Spleen (tissue), 11 donors: ENCODE data around the gene BYSL. TPM values are rescaled to one million over a fixed set of nuclear protein-coding genes. Genes with fewer than 3 reads are reported as not detected.

Experiments used
- DNase-seq: peaks from one replicate; pipeline ENCODE4 v3.0.0-alpha.2; 2020
- H3K27ac ChIP-seq, 8 donors: fragments of 200-600 bp; sonication (generic) in 7 of 8; 1 replicate in 4 of 8; 2 replicates in 4 of 8; pipeline versions ENCODE4 v1.5.0 to v1.8.0; 2016 to 2021; ENCODE audit warnings: inconsistent platforms in 4 of 8, mild to moderate bottlenecking in 4 of 8, moderate library complexity in 1 of 8
- H3K27me3 ChIP-seq, 7 donors: fragments of 200-600 bp; sonication (generic) in 6 of 7; replicated peaks in 1 of 7; 1 replicate in 4 of 7; 2 replicates in 3 of 7; pipeline versions ENCODE4 v1.5.0 to v1.8.0; 2016 to 2021; ENCODE audit warnings: inconsistent platforms in 3 of 7, mild to moderate bottlenecking in 1 of 7
- H3K36me3 ChIP-seq, 6 donors: fragments of 200-600 bp; sonication (generic) in 5 of 6; 1 replicate in 4 of 6; 2 replicates in 2 of 6; pipeline versions ENCODE4 v1.5.0 to v1.8.0; 2016 to 2021; ENCODE audit warnings: inconsistent platforms in 2 of 6
- H3K4me1 ChIP-seq, 6 donors: fragments of 200-600 bp; sonication (generic) in 5 of 6; 1 replicate in 3 of 6; 2 replicates in 3 of 6; pipeline versions ENCODE4 v1.5.0 to v1.8.0; 2016 to 2021; ENCODE audit warnings: inconsistent platforms in 3 of 6
- H3K4me3 ChIP-seq, 8 donors: fragments of 200-600 bp; sonication (generic) in 7 of 8; 1 replicate in 4 of 8; 2 replicates in 4 of 8; pipeline versions ENCODE4 v1.5.0 to v1.8.0; 2016 to 2021; ENCODE audit warnings: inconsistent platforms in 4 of 8, mild to moderate bottlenecking in 4 of 8, moderate library complexity in 2 of 8
- H3K9me3 ChIP-seq, 8 donors: fragments of 200-600 bp; sonication (generic) in 7 of 8; 1 replicate in 4 of 8; 2 replicates in 4 of 8; pipeline versions ENCODE4 v1.5.0 to v1.8.0; 2016 to 2021; ENCODE audit warnings: inconsistent platforms in 4 of 8
- CTCF ChIP-seq, 11 experiments: fragments of 200-600 bp in 7 of 11; fragments of 450-650 bp in 4 of 11; sonication (generic) in 4 of 11; IDR thresholded peaks in 8 of 11; conservative IDR thresholded peaks in 3 of 11; 1 replicate in 7 of 11; 2 replicates in 4 of 11; pipeline versions ENCODE4 v1.4.0 to v1.8.0; 2016 to 2021; ENCODE audit warnings: antibody characterized with exemption in 11 of 11, inconsistent platforms in 4 of 11, mild to moderate bottlenecking in 1 of 11
- POLR2A ChIP-seq, 3 donors: fragments of 450-650 bp; IDR thresholded peaks; one replicate each; pipeline ENCODE4 v1.5.1; 2017; ENCODE audit warnings: antibody characterized with exemption in 3 of 3, mild to moderate bottlenecking in 1 of 3
- POLR2AphosphoS5 ChIP-seq, 3 donors: sonication (generic); formaldehyde crosslinking; IDR thresholded peaks; one replicate each; pipeline ENCODE4 v1.5.1; 2017; ENCODE audit warnings: antibody characterized with exemption in 3 of 3
- WGBS, 5 donors: extraction: QIAGEN DNeasy Blood & Tissue Kit in 3 of 5; methylation state at CpG; one replicate each; pipeline versions ENCODE4 v1.1.5 to v1.1.7; 2013 to 2018; 5-methylcytosine and 5-hydroxymethylcytosine counted together
- intact Hi-C: fragments of 100-400 bp; cut with DNase I; formaldehyde crosslinking; loops from one replicate; pipeline ENCODE4 v1.15.0; 2023; ENCODE audit warnings: low total_unique reads
- polyA plus RNA-seq, 3 donors: library from polyadenylated mRNA; stranded (reverse); fragments of 200-250 nt; gene quantifications; one replicate each; pipeline ENCODE4 v1.2.1, GENCODE V29; 2013
- total RNA-seq, 7 donors: library from RNA; depleted of rRNA in 3 of 7; stranded (reverse); fragments of >200 nt in 3 of 7; fragmentation: NEBNext Ultra II Directional in 4 of 7; extraction: Animal tissue kit (Norgen Biotek cat#: 25700) in 4 of 7; gene quantifications; one replicate each; pipeline versions ENCODE4 v1.1.0 to v1.2.1, GENCODE V29; 2016 to 2021
- donor health status: healthy with polysubstance abuse.
- donor health status: DM: no; HTN: no; CAD: no; lungs with moderate emphysema.
- donor health status: DM: no; HTN: no; CAD: no.
- donor health status: Bipolar disorder and iron deficiency.
- donor health status: healthy.
- donor health status: DM: no; HTN: no; CAD: no.
- donor health status: DM: yes; HTN: yes; CAD: no.

Gene BYSL
- total and polyA plus RNA-seq, 10 donors = 5.9 to 19.7 (median 10.4) TPM

GRCh38 chr6:41874741-41875140 is 46.6 kb upstream of the BYSL start:
- TF ChIP-seq CTCF (IDR thresholded peaks at IDR 0.05 in 8 of 11, conservative IDR thresholded peaks at IDR 0.05 in 3 of 11) = no peak
- no peak for TF ChIP-seq POLR2A (IDR thresholded peaks at IDR 0.05)
- no peak for TF ChIP-seq POLR2AphosphoS5 (IDR thresholded peaks at IDR 0.05)
- Histone ChIP-seq H3K27ac (no peak overlapping the region), H3K27me3 (no peaks in the 10 kb centered on the region), H3K9me3 (no peaks in the 10 kb centered on the region), H3K4me3 (no peak overlapping the region), H3K36me3 (peaks cover 0 to 5% (median 0%) of the 10 kb centered on the region in 6 donors), H3K4me1 (peaks cover 0 to 15% (median 2%) of the 10 kb centered on the region in 6 donors)
- WGBS, 5 donors = 52 to 87% (median 70%) methylated on average over 1 of the region's 1 CpG
- intact Hi-C loops = no loop called here
- no peak for DNase-seq

- Histone ChIP-seq H3K27me3 (no peaks in the 10 kb centered on the region), H3K4me1 (peaks cover 0 to 7% (median 0%) of the 10 kb centered on the region in 6 donors), H3K9me3 (no peaks in the 10 kb centered on the region), H3K27ac (no peak overlapping the region), H3K36me3 (no peaks in the 10 kb centered on the region), H3K4me3 (no peak overlapping the region)
- 88 to 94% (median 92%) methylated on average over 2 of the region's 2 CpGs for WGBS, 5 donors
- DNase-seq = no peak
- intact Hi-C loops = no loop called here
- TF ChIP-seq POLR2AphosphoS5 (IDR thresholded peaks at IDR 0.05) (no peak), POLR2A (IDR thresholded peaks at IDR 0.05) (no peak)
Measured at GRCh38 chr6:41877051-41877680, 44.1 kb upstream of the BYSL start.

- WGBS, 5 donors = 91 to 98% (median 94%) methylated on average over 2 of the region's 2 CpGs
- Histone ChIP-seq H3K9me3 (no peaks in the 10 kb centered on the region), H3K4me3 (no peak overlapping the region), H3K27ac (no peak overlapping the region), H3K4me1 (peaks cover 0 to 7% (median 0%) of the 10 kb centered on the region in 6 donors), H3K27me3 (no peaks in the 10 kb centered on the region), H3K36me3 (no peaks in the 10 kb centered on the region)
- no peak for TF ChIP-seq CTCF (IDR thresholded peaks at IDR 0.05 in 8 of 11, conservative IDR thresholded peaks at IDR 0.05 in 3 of 11)
- TF ChIP-seq POLR2A (IDR thresholded peaks at IDR 0.05) = no peak
- no peak for TF ChIP-seq POLR2AphosphoS5 (IDR thresholded peaks at IDR 0.05)
- intact Hi-C loops = no loop called here
- no peak for DNase-seq
Measured at GRCh38 chr6:41878246-41878645, 43.1 kb upstream of the BYSL start.

GRCh38 chr6:41878961-41879405 is 42.3 kb upstream of the BYSL start:
- H3K9me3 ChIP-seq = no peaks in the 10 kb centered on the region
- no peak overlapping the region for H3K4me3 ChIP-seq
- H3K27me3 ChIP-seq = no peaks in the 10 kb centered on the region
- intact Hi-C loops = no loop called here
- no peak for DNase-seq
- peaks cover 0 to 7% (median 0%) of the 10 kb centered on the region in 6 donors for H3K4me1 ChIP-seq
- H3K36me3 ChIP-seq = no peaks in the 10 kb centered on the region
- no peak for TF ChIP-seq POLR2A (IDR thresholded peaks at IDR 0.05)
- no peak for TF ChIP-seq CTCF (IDR thresholded peaks at IDR 0.05 in 8 of 11, conservative IDR thresholded peaks at IDR 0.05 in 3 of 11)
- TF ChIP-seq POLR2AphosphoS5 (IDR thresholded peaks at IDR 0.05) = no peak
- H3K27ac ChIP-seq = no peak overlapping the region
- 72 to 92% (median 85%) methylated on average over 5 of the region's 5 CpGs for WGBS, 5 donors
